Transverse colon (tissue), 4 donors: Measurements from ENCODE around the gene FBLN5.

Experiments
- CTCF ChIP-seq, 5 experiments: fragments of 200-600 bp in 3 of 5; fragments of 450-650 bp in 2 of 5; sonication (generic) in 3 of 5; IDR thresholded peaks; 1 replicate in 2 of 5; 2 replicates in 3 of 5; pipeline ENCODE4 v1.5.1; 2016 to 2017; ENCODE audit warnings: antibody characterized with exemption in 5 of 5, inconsistent platforms in 3 of 5, mild to moderate bottlenecking in 2 of 5, moderate library complexity in 1 of 5
- POLR2AphosphoS5 ChIP-seq, 3 donors: sonication (generic); formaldehyde crosslinking; IDR thresholded peaks; one replicate each; pipeline ENCODE4 v1.6.1; 2016; ENCODE audit warnings: antibody characterized with exemption in 3 of 3

GRCh38 chr14:91891101-91891500 lies 56.4 kb downstream of the FBLN5 start:
- TF ChIP-seq CTCF (IDR thresholded peaks at IDR 0.05) (no peak), POLR2AphosphoS5 (IDR thresholded peaks at IDR 0.05) (no peak)
